Memory B cell (primary cell): ENCODE results near the gene IL1RAPL2.

Source experiments
- ATAC-seq: fragments of 150-1000 bp; cut with Tn5 transposase; 2 replicates; pipeline ENCODE4 v1.10.0; 2021; ENCODE audit warnings: low read depth, mild to moderate bottlenecking, moderate library complexity
- DNase-seq, 2 donors: peaks; one replicate each; pipeline ENCODE4 v3.0.0; 2022; ENCODE audit warnings: low spot score in 2 of 2
- H3K27ac Mint-ChIP-seq: one replicate; pipeline ENCODE4 v1.8.0; 2022; ENCODE audit warnings: mild to moderate bottlenecking, moderate library complexity, mixed read lengths
- H3K27me3 Mint-ChIP-seq: one replicate; pipeline ENCODE4 v1.8.0; 2022; ENCODE audit warnings: mixed read lengths
- H3K36me3 Mint-ChIP-seq: one replicate; pipeline ENCODE4 v1.8.0; 2022; ENCODE audit warnings: mild to moderate bottlenecking, mixed read lengths
- H3K4me1 Mint-ChIP-seq: one replicate; pipeline ENCODE4 v1.8.0; 2022; ENCODE audit warnings: mixed read lengths
- H3K4me3 Mint-ChIP-seq: one replicate; pipeline ENCODE4 v1.8.0; 2022; ENCODE audit warnings: mild to moderate bottlenecking, moderate library complexity, mixed read lengths
- H3K9me3 Mint-ChIP-seq: one replicate; pipeline ENCODE4 v1.8.0; 2022; ENCODE audit warnings: mixed read lengths

Gene IL1RAPL2

DNA sequence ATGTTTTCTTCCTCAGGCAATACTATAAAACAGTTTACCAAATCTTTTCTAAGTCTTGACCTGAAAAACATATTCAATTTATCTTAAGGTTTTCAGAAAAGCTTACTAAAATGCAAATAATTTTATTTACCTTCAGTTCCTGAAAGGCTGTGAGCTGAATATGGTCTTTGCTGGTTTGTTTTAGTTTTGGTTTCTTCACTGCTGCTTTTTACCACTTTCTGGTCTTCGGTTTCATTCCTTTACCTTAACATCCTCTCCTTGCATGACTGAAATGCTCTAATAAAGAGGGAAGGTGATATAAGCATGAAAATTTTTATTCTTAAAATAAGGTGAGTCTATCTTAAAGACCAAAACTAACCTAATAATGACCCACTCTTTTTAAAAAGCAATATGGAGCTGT, 1159.2 kb downstream of the IL1RAPL2 start:
- no peaks in the 10 kb centered on the region for H3K4me1 Mint-ChIP-seq
- H3K4me3 Mint-ChIP-seq: no peak overlapping the region
- no peak overlapping the region for H3K27ac Mint-ChIP-seq
- DNase-seq: no peak
- no peaks in the 10 kb centered on the region for H3K36me3 Mint-ChIP-seq
- no peaks in the 10 kb centered on the region for H3K9me3 Mint-ChIP-seq
- no peaks in the 10 kb centered on the region for H3K27me3 Mint-ChIP-seq
- ATAC-seq: no peak

GRCh38 chrX:105738162-105738561, 1172.2 kb downstream of the IL1RAPL2 start:
- no peak overlapping the region for H3K27ac Mint-ChIP-seq
- H3K4me1 Mint-ChIP-seq: no peaks in the 10 kb centered on the region
- no peaks in the 10 kb centered on the region for H3K36me3 Mint-ChIP-seq
- no peak overlapping the region for H3K4me3 Mint-ChIP-seq
- peaks cover 2% of the 10 kb centered on the region for H3K9me3 Mint-ChIP-seq
- no peak for ATAC-seq
- H3K27me3 Mint-ChIP-seq: no peaks in the 10 kb centered on the region
- DNase-seq: no peak

GRCh38 chrX:105744291-105744690, 1178.3 kb downstream of the IL1RAPL2 start:
- H3K36me3 Mint-ChIP-seq: no peaks in the 10 kb centered on the region
- ATAC-seq (no peak), DNase-seq (no peak)
- H3K4me1 Mint-ChIP-seq: no peaks in the 10 kb centered on the region
- no peak overlapping the region for H3K27ac Mint-ChIP-seq
- no peak overlapping the region for H3K4me3 Mint-ChIP-seq
- H3K27me3 Mint-ChIP-seq: no peaks in the 10 kb centered on the region
- H3K9me3 Mint-ChIP-seq: peaks cover 2% of the 10 kb centered on the region

DNA sequence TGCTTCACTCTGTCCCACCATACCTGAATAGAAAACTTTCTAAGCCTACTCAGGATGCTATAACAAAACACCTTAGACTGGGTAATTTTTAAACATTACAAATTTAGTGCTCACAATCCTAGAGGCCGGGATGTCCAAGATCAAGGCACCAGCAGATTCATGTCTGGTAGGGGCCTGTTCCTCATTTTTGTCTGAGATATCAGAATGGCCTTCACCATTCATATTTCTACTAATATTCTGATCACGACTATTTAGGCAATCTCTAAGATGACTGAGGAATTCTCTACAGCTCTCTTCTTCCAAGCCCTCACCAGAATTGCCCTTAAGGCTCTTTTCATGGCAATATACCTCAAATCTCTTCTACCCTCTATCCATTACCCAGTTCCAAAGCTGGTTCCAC, 1178.9 kb downstream of the IL1RAPL2 start:
- no peaks in the 10 kb centered on the region for H3K27me3 Mint-ChIP-seq
- H3K4me1 Mint-ChIP-seq: no peaks in the 10 kb centered on the region
- H3K4me3 Mint-ChIP-seq: no peak overlapping the region
- ATAC-seq (no peak), DNase-seq (no peak)
- H3K27ac Mint-ChIP-seq: no peak overlapping the region
- H3K36me3 Mint-ChIP-seq: no peaks in the 10 kb centered on the region
- H3K9me3 Mint-ChIP-seq: peaks cover 2% of the 10 kb centered on the region

DNA sequence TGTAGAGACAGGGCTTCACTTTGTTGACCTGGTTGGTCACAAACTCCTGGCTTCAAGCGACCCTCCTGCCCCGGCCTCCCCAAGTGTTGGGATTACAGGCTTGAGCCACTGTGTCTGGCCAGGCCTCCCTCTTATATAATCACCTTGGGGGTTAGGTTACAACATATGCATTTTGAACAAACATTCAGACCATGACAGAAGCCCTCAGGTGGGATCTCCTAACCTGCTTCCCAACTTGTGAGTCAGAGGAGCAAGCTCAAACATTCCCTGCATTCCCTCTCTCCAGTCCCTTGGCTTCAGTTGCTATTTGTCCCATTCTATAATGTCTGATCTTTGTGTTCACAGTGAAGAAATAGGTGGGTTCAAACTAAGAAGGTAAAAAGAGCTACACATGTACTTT, 1179.9 kb downstream of the IL1RAPL2 start:
- no peak overlapping the region for H3K27ac Mint-ChIP-seq
- H3K4me3 Mint-ChIP-seq: no peak overlapping the region
- no peaks in the 10 kb centered on the region for H3K4me1 Mint-ChIP-seq
- peaks cover 2% of the 10 kb centered on the region for H3K9me3 Mint-ChIP-seq
- no peaks in the 10 kb centered on the region for H3K36me3 Mint-ChIP-seq
- ATAC-seq: no peak
- no peak for DNase-seq
- no peaks in the 10 kb centered on the region for H3K27me3 Mint-ChIP-seq

DNA sequence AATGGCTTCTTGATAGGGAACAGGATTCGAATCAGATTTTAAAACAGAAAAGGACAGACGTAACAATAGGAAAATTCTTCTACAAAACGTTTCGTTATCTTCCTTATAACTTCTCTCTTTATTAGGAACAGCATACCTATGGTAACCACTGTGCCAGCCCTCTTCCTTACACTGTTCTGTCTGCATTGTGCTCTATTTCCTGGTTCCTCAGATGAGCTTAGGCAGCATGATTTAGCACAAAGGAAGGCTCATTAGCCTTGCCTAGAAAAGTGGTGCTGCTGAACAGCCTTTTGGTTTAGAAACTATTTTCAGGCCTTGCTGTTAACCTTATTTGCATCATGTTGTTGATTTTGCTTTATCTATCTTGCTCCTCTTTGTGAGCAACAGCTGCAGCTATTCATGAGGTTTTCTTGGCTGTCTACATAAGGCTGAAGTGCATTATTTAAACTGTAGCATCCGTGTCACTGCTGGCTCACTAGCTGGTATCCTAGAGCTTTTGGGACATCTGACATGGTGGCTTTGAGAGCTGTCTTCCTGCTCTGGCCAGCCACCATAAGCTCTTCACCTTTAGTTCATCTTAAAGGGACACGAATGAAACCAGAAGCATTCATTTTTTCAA, 1186.4 kb downstream of the IL1RAPL2 start:
- H3K27me3 Mint-ChIP-seq: no peaks in the 10 kb centered on the region
- H3K4me3 Mint-ChIP-seq: no peak overlapping the region
- H3K27ac Mint-ChIP-seq: no peak overlapping the region
- peaks cover 3% of the 10 kb centered on the region for H3K9me3 Mint-ChIP-seq
- ATAC-seq (no peak), DNase-seq (no peak)
- H3K4me1 Mint-ChIP-seq: no peaks in the 10 kb centered on the region
- no peaks in the 10 kb centered on the region for H3K36me3 Mint-ChIP-seq

GRCh38 chrX:105753411-105753810, 1187.4 kb downstream of the IL1RAPL2 start:
- no peaks in the 10 kb centered on the region for H3K4me1 Mint-ChIP-seq
- H3K36me3 Mint-ChIP-seq: no peaks in the 10 kb centered on the region
- H3K27ac Mint-ChIP-seq: no peak overlapping the region
- H3K27me3 Mint-ChIP-seq: no peaks in the 10 kb centered on the region
- ATAC-seq: no peak
- no peak for DNase-seq
- H3K4me3 Mint-ChIP-seq: no peak overlapping the region
- peaks cover 3% of the 10 kb centered on the region for H3K9me3 Mint-ChIP-seq

GRCh38 chrX:105754286-105754964, 1188.4 kb downstream of the IL1RAPL2 start:
- no peaks in the 10 kb centered on the region for H3K27me3 Mint-ChIP-seq
- no peaks in the 10 kb centered on the region for H3K4me1 Mint-ChIP-seq
- ATAC-seq (no peak), DNase-seq (no peak)
- peaks cover 3% of the 10 kb centered on the region for H3K9me3 Mint-ChIP-seq
- no peak overlapping the region for H3K27ac Mint-ChIP-seq
- H3K4me3 Mint-ChIP-seq: no peak overlapping the region
- H3K36me3 Mint-ChIP-seq: no peaks in the 10 kb centered on the region

GRCh38 chrX:105755109-105755508, 1189.1 kb downstream of the IL1RAPL2 start:
- Mint-ChIP-seq H3K4me1 (no peaks in the 10 kb centered on the region), H3K4me3 (no peak overlapping the region), H3K36me3 (no peaks in the 10 kb centered on the region), H3K27me3 (no peaks in the 10 kb centered on the region), H3K27ac (no peak overlapping the region), H3K9me3 (peaks cover 3% of the 10 kb centered on the region)
- no peak for DNase-seq
- ATAC-seq: no peak

DNA sequence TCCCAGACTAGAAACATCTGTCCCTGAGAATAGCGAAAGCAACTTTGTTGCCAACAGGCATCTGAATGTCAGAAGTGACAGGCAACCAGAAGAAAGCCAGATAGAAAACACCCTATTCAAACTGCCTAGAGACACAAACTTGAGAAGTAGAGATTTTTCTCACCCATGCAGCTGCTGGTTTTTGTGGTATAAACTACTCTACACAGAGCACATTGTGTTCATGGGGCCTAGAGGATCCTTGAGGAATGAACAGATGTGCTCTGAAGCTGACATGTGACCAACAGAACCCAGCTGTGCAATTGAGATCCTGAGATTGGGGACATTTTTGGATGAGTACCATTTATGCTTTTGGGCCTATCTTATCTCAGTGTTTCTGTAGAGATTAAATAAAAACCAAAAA, 1192.8 kb downstream of the IL1RAPL2 start:
- Mint-ChIP-seq H3K27me3 (no peaks in the 10 kb centered on the region), H3K4me3 (no peak overlapping the region), H3K9me3 (peaks cover 7% of the 10 kb centered on the region), H3K36me3 (no peaks in the 10 kb centered on the region), H3K4me1 (no peaks in the 10 kb centered on the region), H3K27ac (no peak overlapping the region)
- ATAC-seq: no peak
- no peak for DNase-seq

DNA sequence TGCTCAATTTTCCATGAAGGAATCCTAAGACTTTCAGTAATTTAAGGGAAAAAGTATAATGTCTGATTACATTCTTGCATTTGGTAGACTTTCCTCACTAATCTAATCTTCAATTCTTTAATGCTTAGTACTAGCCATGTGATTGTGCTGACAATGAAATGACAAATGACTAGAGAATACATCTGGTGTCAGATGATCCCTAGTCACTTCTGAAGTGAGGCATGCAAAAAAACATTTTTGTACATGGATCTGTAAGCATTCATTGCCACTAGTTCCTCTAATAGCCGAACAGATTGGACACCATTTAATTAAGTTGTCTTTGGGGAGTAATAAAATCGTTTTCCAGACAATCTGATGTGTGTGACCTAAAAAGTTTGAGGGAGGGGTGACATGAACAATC, 1193.6 kb downstream of the IL1RAPL2 start:
- Mint-ChIP-seq H3K9me3 (peaks cover 7% of the 10 kb centered on the region), H3K27ac (no peak overlapping the region), H3K4me3 (no peak overlapping the region), H3K27me3 (no peaks in the 10 kb centered on the region), H3K4me1 (no peaks in the 10 kb centered on the region), H3K36me3 (no peaks in the 10 kb centered on the region)
- DNase-seq (no peak), ATAC-seq (no peak)

DNA sequence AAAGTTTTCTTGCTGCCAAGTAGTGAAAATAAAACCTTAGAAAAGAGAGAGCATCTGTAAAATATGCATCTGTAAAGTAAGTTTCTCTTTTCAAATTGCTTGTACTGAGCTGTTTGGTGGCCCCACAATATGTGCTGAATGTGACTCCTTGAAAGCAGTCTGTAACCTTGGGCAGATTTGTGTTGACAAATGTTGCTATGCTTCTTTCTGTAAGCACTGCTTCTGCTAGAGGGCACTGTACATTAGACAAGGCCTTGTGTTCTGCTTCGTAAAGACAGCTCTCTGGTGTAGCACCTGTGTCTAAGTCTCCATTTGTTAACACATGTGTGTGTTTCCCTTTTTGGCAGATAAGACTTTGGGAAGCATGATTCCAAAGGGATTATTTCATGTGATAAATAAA, 1199.7 kb downstream of the IL1RAPL2 start:
- Mint-ChIP-seq H3K9me3 (peaks cover 5% of the 10 kb centered on the region), H3K4me3 (no peak overlapping the region), H3K4me1 (no peaks in the 10 kb centered on the region), H3K36me3 (no peaks in the 10 kb centered on the region), H3K27me3 (no peaks in the 10 kb centered on the region), H3K27ac (no peak overlapping the region)
- ATAC-seq: no peak
- DNase-seq: no peak

DNA sequence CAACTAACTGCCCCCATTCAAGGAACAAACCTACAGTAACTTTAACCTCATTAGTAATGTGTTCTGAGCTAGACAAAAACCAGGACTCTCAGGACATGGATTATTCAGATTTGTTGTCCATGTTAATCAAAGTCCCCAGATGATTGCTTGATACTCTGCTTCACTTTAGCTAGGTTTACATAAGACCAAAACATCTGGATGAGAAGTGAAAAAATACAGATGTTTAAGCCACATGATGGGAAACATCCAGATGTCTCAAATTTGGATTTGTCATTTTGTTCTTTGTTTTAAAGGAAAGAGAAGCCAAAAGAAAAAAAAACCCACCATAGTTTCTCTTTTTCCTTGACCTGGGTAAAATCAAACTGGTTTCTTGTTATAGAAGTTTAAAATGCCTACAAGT, 1207.8 kb downstream of the IL1RAPL2 start:
- H3K4me1 Mint-ChIP-seq: no peaks in the 10 kb centered on the region
- H3K27ac Mint-ChIP-seq: no peak overlapping the region
- no peak for ATAC-seq

DNA sequence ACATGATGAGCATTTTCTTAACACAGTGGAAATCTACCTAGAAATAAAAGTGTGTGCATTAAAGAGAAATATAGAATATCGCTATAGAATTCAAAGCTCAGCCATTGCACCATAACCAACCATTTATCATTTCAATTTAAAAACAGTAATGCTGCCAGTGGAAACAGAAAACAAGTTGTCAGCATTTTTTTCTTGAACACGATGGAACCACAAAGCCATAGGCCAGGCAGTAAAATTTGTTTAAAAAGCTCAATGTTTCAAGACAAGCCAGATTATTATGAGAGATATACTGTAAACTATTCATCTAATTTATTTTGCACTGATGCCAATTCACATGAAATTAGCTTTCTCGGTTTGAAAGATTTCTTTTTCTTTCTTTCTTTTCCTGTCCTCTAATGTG, 1209.7 kb downstream of the IL1RAPL2 start:
- H3K4me1 Mint-ChIP-seq: no peaks in the 10 kb centered on the region
- H3K9me3 Mint-ChIP-seq: no peaks in the 10 kb centered on the region
- ATAC-seq (no peak), DNase-seq (no peak)
- H3K4me3 Mint-ChIP-seq: no peak overlapping the region
- no peaks in the 10 kb centered on the region for H3K27me3 Mint-ChIP-seq
- H3K36me3 Mint-ChIP-seq: no peaks in the 10 kb centered on the region
- H3K27ac Mint-ChIP-seq: no peak overlapping the region

More for the DNA sequence above, 1207.8 kb downstream of the IL1RAPL2 start:
- no peak for DNase-seq
- H3K36me3 Mint-ChIP-seq: no peaks in the 10 kb centered on the region
- H3K9me3 Mint-ChIP-seq: peaks cover 1% of the 10 kb centered on the region
- H3K27me3 Mint-ChIP-seq: no peaks in the 10 kb centered on the region
- no peak overlapping the region for H3K4me3 Mint-ChIP-seq

GRCh38 chrX:105781804-105782203, 1215.8 kb downstream of the IL1RAPL2 start:
- ATAC-seq (no peak), DNase-seq (no peak)
- H3K36me3 Mint-ChIP-seq: no peaks in the 10 kb centered on the region
- H3K27me3 Mint-ChIP-seq: no peaks in the 10 kb centered on the region
- no peak overlapping the region for H3K27ac Mint-ChIP-seq
- H3K9me3 Mint-ChIP-seq: no peaks in the 10 kb centered on the region
- H3K4me3 Mint-ChIP-seq: no peak overlapping the region
- no peaks in the 10 kb centered on the region for H3K4me1 Mint-ChIP-seq
